GM12878 (cell line): ENCODE results near the gene CTNNBL1. TPM values are rescaled to one million over a fixed set of nuclear protein-coding genes. Genes with fewer than 3 reads are reported as not detected.

Experiments used
- ATF7 ChIP-seq: fragments of 450-650 bp; IDR thresholded peaks from 2 replicates; pipeline ENCODE4 v1.6.1; 2016; ENCODE audit warnings: low read depth, mild to moderate bottlenecking
- BMI1 ChIP-seq: fragments of 450-650 bp; IDR thresholded peaks from 2 replicates; pipeline ENCODE4 v1.6.1; 2016; ENCODE audit warnings: mild to moderate bottlenecking, moderate library complexity, borderline replicate concordance
- EGR1 ChIP-seq, 2 experiments: IDR thresholded peaks; 1 replicate in 1 of 2; 2 replicates in 1 of 2; pipeline ENCODE4 v1.6.1; 2011 to 2012; ENCODE audit warnings: low read depth in 2 of 2, low read length in 2 of 2, borderline replicate concordance in 1 of 2, mild to moderate bottlenecking in 1 of 2, moderate library complexity in 1 of 2
- ETV6 ChIP-seq, 2 experiments: fragments of 450-650 bp in 1 of 2; IDR thresholded peaks in 1 of 2; conservative IDR thresholded peaks in 1 of 2; 2 replicates each; pipeline ENCODE4 v1.6.1; 2014; ENCODE audit warnings: antibody characterized with exemption in 1 of 2, borderline replicate concordance in 1 of 2, low read depth in 1 of 2, mild to moderate bottlenecking in 1 of 2, moderate library complexity in 1 of 2
- HDGF ChIP-seq: fragments of 450-650 bp; IDR thresholded peaks from 2 replicates; pipeline ENCODE4 v1.6.1; 2016; ENCODE audit warnings: antibody characterized with exemption
- LARP7 ChIP-seq: fragments of 450-650 bp; IDR thresholded peaks from 2 replicates; pipeline ENCODE4 v1.6.1; 2017; ENCODE audit warnings: mild to moderate bottlenecking
- MAX ChIP-seq: IDR thresholded peaks from 2 replicates; pipeline ENCODE4 v1.6.1; 2012; ENCODE audit warnings: low read depth, low read length, improper control_type of control experiment
- MTA3 ChIP-seq: IDR thresholded peaks from 2 replicates; pipeline ENCODE4 v1.6.1; 2012; ENCODE audit warnings: low read length, inconsistent platforms, borderline replicate concordance
- MYB ChIP-seq: fragments of 150-350 bp; IDR thresholded peaks from 2 replicates; pipeline ENCODE4 v1.6.1; 2014; ENCODE audit warnings: mild to moderate bottlenecking, low read depth, low read length, borderline replicate concordance
- NFIC ChIP-seq: IDR thresholded peaks from 2 replicates; pipeline ENCODE4 v1.6.1; 2012; ENCODE audit warnings: low read depth, mild to moderate bottlenecking, inconsistent platforms, low read length, moderate library complexity
- NKRF ChIP-seq: fragments of 450-650 bp; conservative IDR thresholded peaks from 2 replicates; pipeline ENCODE4 v1.6.1; 2017; ENCODE audit warnings: mild to moderate bottlenecking, moderate library complexity
- PAX5 ChIP-seq: IDR thresholded peaks from 2 replicates; pipeline ENCODE4 v1.6.1; 2011; ENCODE audit warnings: low read depth, low read length, borderline replicate concordance
- RAD51 ChIP-seq: fragments of 450-650 bp; IDR thresholded peaks from 2 replicates; pipeline ENCODE4 v1.6.1; 2016; ENCODE audit warnings: moderate library complexity, mild to moderate bottlenecking, inconsistent platforms
- RCOR1 ChIP-seq: conservative IDR thresholded peaks from 2 replicates; pipeline ENCODE4 v1.6.1; 2012; ENCODE audit warnings: low read depth, low read length, improper control_type of control experiment
- RUNX3 ChIP-seq: IDR thresholded peaks from 2 replicates; pipeline ENCODE4 v1.6.1; 2012; ENCODE audit warnings: low read length, inconsistent platforms
- SREBF2 ChIP-seq: IDR thresholded peaks from 2 replicates; pipeline ENCODE4 v1.6.1; 2012; ENCODE audit warnings: mild to moderate bottlenecking, low read length
- STAT1 ChIP-seq: fragments of 450-650 bp; conservative IDR thresholded peaks from 2 replicates; pipeline ENCODE4 v1.6.1; 2014; ENCODE audit warnings: antibody characterized with exemption, mild to moderate bottlenecking
- SUZ12 ChIP-seq: fragments of 200-600 bp; sonication (generic); IDR thresholded peaks from one replicate; pipeline ENCODE4 v1.6.1; 2018; ENCODE audit warnings: antibody characterized with exemption, mild to moderate bottlenecking; ENCODE audit not compliant: unreplicated experiment
- TAF1 ChIP-seq: IDR thresholded peaks from 2 replicates; pipeline ENCODE4 v1.6.1; 2011; ENCODE audit warnings: mild to moderate bottlenecking, low read depth, low read length, borderline replicate concordance
- TCF3 ChIP-seq: IDR thresholded peaks from 2 replicates; pipeline ENCODE4 v1.6.1; 2012; ENCODE audit warnings: low read depth, mild to moderate bottlenecking, low read length, borderline replicate concordance; ENCODE audit not compliant: insufficient read depth
- TCF7 ChIP-seq: IDR thresholded peaks from 2 replicates; pipeline ENCODE4 v1.6.1; 2014; ENCODE audit warnings: antibody characterized with exemption, borderline replicate concordance
- USF2 ChIP-seq: IDR thresholded peaks from 2 replicates; pipeline ENCODE4 v1.6.1; 2011; ENCODE audit warnings: low read depth, low read length, improper control_type of control experiment, borderline replicate concordance
- ZBED1 ChIP-seq: IDR thresholded peaks from 2 replicates; pipeline ENCODE4 v1.6.1; 2016; ENCODE audit warnings: borderline replicate concordance
- ZNF592 ChIP-seq: fragments of 450-650 bp; IDR thresholded peaks from 2 replicates; pipeline ENCODE4 v1.6.1; 2017; ENCODE audit warnings: mild to moderate bottlenecking, moderate library complexity
- polyA plus RNA-seq, 11 experiments: library from polyadenylated mRNA; depleted of rRNA in 4 of 11; unstranded in 6 of 11; stranded (reverse) in 5 of 11; fragments of >200 nt; fragmentation: Nextera tagmentation in 4 of 11; fragmentation: Illumina TruSeq in 1 of 11; extraction: Ambion mirVana in 4 of 11; extraction: Trizol in 1 of 11; gene quantifications; 1 replicate in 1 of 11; 2 replicates in 10 of 11; pipeline versions ENCODE4 v1.2.1 to v1.2.3, GENCODE V29; 2011 to 2016; ENCODE audit warnings: inconsistent platforms in 2 of 11, missing spikeins in 2 of 11, low read depth in 1 of 11
- total RNA-seq, 4 experiments: library from RNA; depleted of rRNA in 3 of 4; stranded (reverse); fragments of >200 nt in 3 of 4; fragmentation: Illumina TruSeq in 1 of 4; extraction: Trizol in 1 of 4; gene quantifications; 2 replicates each; pipeline versions ENCODE4 v1.2.1 to v1.2.3, GENCODE V29; 2013 to 2021

The CTNNBL1 gene
- total and polyA plus RNA-seq, 10 of the 15 experiments (the other 5 are each of a cell fraction or from before 2014, with no cell fraction given) = 43.1 to 102 (median 67.8) TPM

- TF ChIP-seq ZNF592 (no peak), ATF7 (no peak), ZBED1 (no peak), EGR1 (IDR thresholded peaks at IDR 0.05; ENCODE audit: borderline replicate concordance in 1 of 2, low read depth in 2 of 2, low read length in 2 of 2) (no peak), MYB (no peak), TAF1 (no peak), SUZ12 (no peak), TCF3 (no peak), PAX5 (0 out of 2 replicates have a peak, but pooled peaks have one; percentile 11), NKRF (no peak), MAX (no peak), STAT1 (no peak), RUNX3 (peak; percentile 77), MTA3 (no peak), HDGF (0 out of 2 replicates have a peak, but pooled peaks have one; percentile 16), BMI1 (no peak), TCF7 (no peak), RCOR1 (no peak), NFIC (peak; percentile 50; the same call in 1 of the 2 replicates), RAD51 (no peak), USF2 (no peak), ETV6 (conservative IDR thresholded peaks at IDR 0.05 in 1 of 2, IDR thresholded peaks at IDR 0.05 in 1 of 2; ENCODE audit: borderline replicate concordance in 1 of 2, low read depth in 1 of 2) (0 out of 4 replicates have a peak, but pooled peaks of 1 of the 2 experiments have one; percentile 26), LARP7 (no peak), SREBF2 (no peak)
These were observed 109.8 kb downstream of the CTNNBL1 start (continued) for GRCh38 chr20:37803438-37804307.
